ENCODE results near the gene GPHN.

The GPHN gene

GRCh38 chr14:66485029-66485428 lies 22.9 kb upstream of the GPHN start:
- 100% methylated on average over 2 of the region's 3 CpGs for WGBS (ENCODE audit: insufficient coverage, insufficient read length)

DNA sequence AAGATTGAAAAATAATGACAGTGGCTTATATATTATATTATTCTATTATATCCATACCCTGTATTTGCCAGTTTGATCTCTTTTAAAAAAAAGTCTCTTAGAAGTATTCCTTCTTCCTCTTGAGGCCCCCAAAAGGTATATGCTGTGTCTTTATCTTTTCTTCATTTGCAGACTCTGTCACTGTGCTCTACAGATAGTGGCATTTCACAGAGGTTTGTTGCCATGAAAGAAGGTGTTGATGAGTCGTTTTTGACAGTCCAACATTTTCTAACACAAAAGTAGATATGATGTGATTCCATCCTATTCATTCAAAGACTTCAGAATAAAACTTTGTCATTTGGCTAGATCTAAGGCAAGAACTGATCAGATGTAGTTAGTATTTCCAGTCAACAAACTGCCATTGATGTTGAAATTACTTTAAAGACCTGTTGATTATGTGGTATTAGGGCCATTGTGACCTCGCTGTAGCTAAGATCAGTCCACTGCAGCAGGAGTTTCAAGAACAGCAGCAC lies 22.0 kb upstream of the GPHN start, which contains the start of gene CCDC196:
Gene CCDC196 (plus strand): TSS at position 462 of the 512 bp plus-strand sequence. CDS start 132 bp downstream, outside the sequence.
- H3K4me1 ChIP-seq (ENCODE audit: control insufficient read depth, insufficient read depth, low read length): no peaks in the 10 kb centered on the region
- no peak within 1 kb of the TSS for H3K4me3 ChIP-seq (ENCODE audit: low read length)
- H3K27ac ChIP-seq (ENCODE audit: low read length): no peak within 1 kb of the TSS
- no peaks in the 10 kb centered on the region for H3K9me3 ChIP-seq (ENCODE audit: control insufficient read depth, insufficient read depth, low read length)
- no CpG with 5 or more reads among the region's 2 CpGs for WGBS (ENCODE audit: insufficient coverage, insufficient read length)
- H3K27me3 ChIP-seq (ENCODE audit: control insufficient read depth, insufficient read depth, low read length): no peaks in the 10 kb centered on the region
- DNase-seq (ENCODE audit: low read depth, low spot score): no peak
- no peaks in the 10 kb centered on the region for H3K36me3 ChIP-seq (ENCODE audit: control insufficient read depth, insufficient read depth, low read length)

More at GRCh38 chr14:66485029-66485428, 22.9 kb upstream of the GPHN start:
- Histone ChIP-seq H3K4me1 (ENCODE audit: control insufficient read depth, insufficient read depth, low read length) (no peaks in the 10 kb centered on the region), H3K4me3 (ENCODE audit: low read length) (no peak overlapping the region), H3K9me3 (ENCODE audit: control insufficient read depth, insufficient read depth, low read length) (no peaks in the 10 kb centered on the region), H3K27ac (ENCODE audit: low read length) (no peak overlapping the region), H3K36me3 (ENCODE audit: control insufficient read depth, insufficient read depth, low read length) (no peaks in the 10 kb centered on the region), H3K27me3 (ENCODE audit: control insufficient read depth, insufficient read depth, low read length) (no peaks in the 10 kb centered on the region)
- DNase-seq (ENCODE audit: low read depth, low spot score): no peak

- H3K4me3 ChIP-seq (ENCODE audit: low read length): no peak overlapping the region
- DNase-seq (ENCODE audit: low read depth, low spot score): no peak
- WGBS (ENCODE audit: insufficient coverage, insufficient read length): no CpG with 5 or more reads among the region's 2 CpGs
- H3K27ac ChIP-seq (ENCODE audit: low read length): no peak overlapping the region
- H3K9me3 ChIP-seq (ENCODE audit: control insufficient read depth, insufficient read depth, low read length): no peaks in the 10 kb centered on the region
- H3K27me3 ChIP-seq (ENCODE audit: control insufficient read depth, insufficient read depth, low read length): no peaks in the 10 kb centered on the region
- no peaks in the 10 kb centered on the region for H3K36me3 ChIP-seq (ENCODE audit: control insufficient read depth, insufficient read depth, low read length)
- no peaks in the 10 kb centered on the region for H3K4me1 ChIP-seq (ENCODE audit: control insufficient read depth, insufficient read depth, low read length)
These were observed 20.8 kb upstream of the GPHN start for GRCh38 chr14:66487164-66487563.

- H3K36me3 ChIP-seq (ENCODE audit: control insufficient read depth, insufficient read depth, low read length): no peaks in the 10 kb centered on the region
- no CpG with 5 or more reads among the region's 3 CpGs for WGBS (ENCODE audit: insufficient coverage, insufficient read length)
- DNase-seq (ENCODE audit: low read depth, low spot score): no peak
These were observed 17.5 kb upstream of the GPHN start for GRCh38 chr14:66490143-66491111.

DNA sequence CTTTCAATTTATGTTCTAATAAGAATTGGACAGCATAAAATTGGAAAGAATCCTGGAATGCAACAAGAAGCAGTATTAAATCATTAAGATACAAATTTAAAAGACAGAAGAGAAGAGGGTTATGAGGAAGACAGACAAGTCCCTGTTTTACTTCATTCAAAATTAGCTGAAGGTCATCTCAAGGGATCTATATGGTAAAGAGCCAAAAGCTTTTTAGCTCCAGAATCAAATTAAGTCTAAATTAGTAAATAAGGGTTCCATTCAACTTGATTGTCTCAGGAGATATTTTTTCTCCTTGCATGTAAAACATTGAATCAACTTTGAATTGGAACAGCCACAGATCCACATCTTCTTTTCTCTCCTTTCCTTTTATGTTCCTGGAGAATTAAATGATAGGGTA lies 14.2 kb upstream of the GPHN start:
- no peaks in the 10 kb centered on the region for H3K9me3 ChIP-seq (ENCODE audit: control insufficient read depth, insufficient read depth, low read length)
- no peak overlapping the region for H3K27ac ChIP-seq (ENCODE audit: low read length)
- no peak overlapping the region for H3K4me3 ChIP-seq (ENCODE audit: low read length)
- H3K27me3 ChIP-seq (ENCODE audit: control insufficient read depth, insufficient read depth, low read length): no peaks in the 10 kb centered on the region
- no peaks in the 10 kb centered on the region for H3K4me1 ChIP-seq (ENCODE audit: control insufficient read depth, insufficient read depth, low read length)
- no peak for DNase-seq (ENCODE audit: low read depth, low spot score)
- H3K36me3 ChIP-seq (ENCODE audit: control insufficient read depth, insufficient read depth, low read length): no peaks in the 10 kb centered on the region

More at GRCh38 chr14:66490143-66491111, 17.5 kb upstream of the GPHN start:
- no peak overlapping the region for H3K4me3 ChIP-seq (ENCODE audit: low read length)
- no peaks in the 10 kb centered on the region for H3K9me3 ChIP-seq (ENCODE audit: control insufficient read depth, insufficient read depth, low read length)
- no peak overlapping the region for H3K27ac ChIP-seq (ENCODE audit: low read length)
- H3K27me3 ChIP-seq (ENCODE audit: control insufficient read depth, insufficient read depth, low read length): no peaks in the 10 kb centered on the region
- H3K4me1 ChIP-seq (ENCODE audit: control insufficient read depth, insufficient read depth, low read length): no peaks in the 10 kb centered on the region

DNA sequence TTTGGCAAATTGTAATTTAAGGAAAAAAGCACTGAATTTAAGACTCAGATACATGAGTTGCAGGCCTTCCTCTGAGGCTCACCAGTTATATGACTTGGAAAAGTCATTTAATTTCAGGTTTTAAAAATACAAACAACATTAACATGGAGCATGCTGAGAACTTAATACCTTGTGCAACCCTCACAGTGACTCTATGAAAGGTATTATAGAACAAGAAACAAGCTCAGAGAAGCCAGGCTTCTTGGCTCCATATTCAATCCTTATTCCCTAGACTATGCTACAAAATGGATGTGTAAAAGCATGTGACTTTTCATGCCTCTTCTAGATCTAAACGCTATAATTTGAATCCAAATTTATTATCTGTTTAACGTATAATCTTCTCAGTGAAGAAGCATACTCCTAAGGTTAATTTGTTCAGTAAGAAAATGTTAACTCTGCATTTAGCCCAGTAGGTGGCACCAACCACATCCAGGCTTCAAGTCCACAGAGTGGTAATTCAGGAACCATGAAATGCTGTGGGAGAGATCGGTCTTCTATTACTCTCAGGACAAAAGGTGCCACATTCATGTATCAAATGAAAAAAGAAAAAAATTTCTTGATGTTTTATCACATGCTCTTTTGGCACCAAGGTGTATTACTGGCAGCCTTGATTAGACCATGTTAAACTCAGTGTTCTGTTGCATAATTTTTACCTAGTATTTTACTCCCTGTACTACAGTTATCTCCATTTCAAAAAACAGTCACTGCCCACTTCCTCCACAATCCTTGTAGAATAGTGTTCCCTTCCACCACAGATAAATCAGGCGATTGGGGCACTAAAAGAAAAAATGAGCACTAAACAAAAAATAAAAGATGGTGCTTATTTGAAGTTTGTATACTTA lies 12.5 kb upstream of the GPHN start:
- no peak overlapping the region for H3K4me3 ChIP-seq (ENCODE audit: low read length)
- H3K27ac ChIP-seq (ENCODE audit: low read length): no peak overlapping the region
- no peaks in the 10 kb centered on the region for H3K36me3 ChIP-seq (ENCODE audit: control insufficient read depth, insufficient read depth, low read length)
- DNase-seq (ENCODE audit: low read depth, low spot score): no peak
- H3K9me3 ChIP-seq (ENCODE audit: control insufficient read depth, insufficient read depth, low read length): no peaks in the 10 kb centered on the region
- H3K4me1 ChIP-seq (ENCODE audit: control insufficient read depth, insufficient read depth, low read length): no peaks in the 10 kb centered on the region
- H3K27me3 ChIP-seq (ENCODE audit: control insufficient read depth, insufficient read depth, low read length): no peaks in the 10 kb centered on the region
- no CpG with 5 or more reads among the region's 4 CpGs for WGBS (ENCODE audit: insufficient coverage, insufficient read length)

DNA sequence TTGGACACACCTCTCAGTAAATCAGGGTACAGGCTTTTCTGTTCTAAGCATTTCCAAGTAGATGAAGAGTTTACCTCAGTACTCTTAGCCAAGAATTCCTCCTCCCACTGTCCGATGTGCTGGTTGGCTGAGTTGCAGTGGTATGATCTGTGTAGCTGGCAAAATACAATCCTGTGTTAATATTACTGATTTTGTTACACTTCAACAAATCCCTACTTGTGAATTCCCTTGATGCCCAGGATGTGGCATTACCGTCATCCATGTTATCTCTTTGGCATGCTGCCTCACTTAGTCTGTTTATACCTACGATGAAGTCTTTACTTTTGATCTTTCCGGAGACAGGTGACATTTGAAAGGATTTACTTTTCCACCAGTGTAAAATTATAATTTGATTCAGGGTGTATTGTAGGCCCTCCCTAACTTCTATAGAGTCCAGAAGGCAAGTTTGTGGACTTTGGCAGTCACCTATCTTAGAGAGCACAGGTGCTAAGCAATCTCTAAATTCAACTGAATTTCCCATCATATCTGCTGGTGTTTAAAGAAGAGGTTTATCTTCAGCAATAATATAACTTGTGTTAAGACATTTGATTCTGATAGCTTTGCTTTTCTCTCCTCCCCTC lies 11.6 kb upstream of the GPHN start:
- no peak overlapping the region for H3K27ac ChIP-seq (ENCODE audit: low read length)
- WGBS (ENCODE audit: insufficient coverage, insufficient read length): no CpG with 5 or more reads among the region's 4 CpGs
- H3K9me3 ChIP-seq (ENCODE audit: control insufficient read depth, insufficient read depth, low read length): no peaks in the 10 kb centered on the region
- H3K36me3 ChIP-seq (ENCODE audit: control insufficient read depth, insufficient read depth, low read length): no peaks in the 10 kb centered on the region
- H3K27me3 ChIP-seq (ENCODE audit: control insufficient read depth, insufficient read depth, low read length): no peaks in the 10 kb centered on the region
- H3K4me3 ChIP-seq (ENCODE audit: low read length): no peak overlapping the region
- no peak for DNase-seq (ENCODE audit: low read depth, low spot score)
- no peaks in the 10 kb centered on the region for H3K4me1 ChIP-seq (ENCODE audit: control insufficient read depth, insufficient read depth, low read length)

- H3K4me3 ChIP-seq (ENCODE audit: low read length): no peak overlapping the region
- DNase-seq (ENCODE audit: low read depth, low spot score): no peak
- H3K9me3 ChIP-seq (ENCODE audit: control insufficient read depth, insufficient read depth, low read length): no peaks in the 10 kb centered on the region
- no peaks in the 10 kb centered on the region for H3K4me1 ChIP-seq (ENCODE audit: control insufficient read depth, insufficient read depth, low read length)
- WGBS (ENCODE audit: insufficient coverage, insufficient read length): no CpG with 5 or more reads among the region's 2 CpGs
- no peak overlapping the region for H3K27ac ChIP-seq (ENCODE audit: low read length)
- no peaks in the 10 kb centered on the region for H3K36me3 ChIP-seq (ENCODE audit: control insufficient read depth, insufficient read depth, low read length)
- no peaks in the 10 kb centered on the region for H3K27me3 ChIP-seq (ENCODE audit: control insufficient read depth, insufficient read depth, low read length)
These were observed 11.0 kb upstream of the GPHN start for GRCh38 chr14:66496911-66497310.

- WGBS (ENCODE audit: insufficient coverage, insufficient read length): no CpG with 5 or more reads among the region's 3 CpGs
- H3K27me3 ChIP-seq (ENCODE audit: control insufficient read depth, insufficient read depth, low read length): no peaks in the 10 kb centered on the region
- no peak for DNase-seq (ENCODE audit: low read depth, low spot score)
- H3K4me1 ChIP-seq (ENCODE audit: control insufficient read depth, insufficient read depth, low read length): no peaks in the 10 kb centered on the region
- H3K27ac ChIP-seq (ENCODE audit: low read length): no peak overlapping the region
- H3K4me3 ChIP-seq (ENCODE audit: low read length): no peak overlapping the region
- no peaks in the 10 kb centered on the region for H3K36me3 ChIP-seq (ENCODE audit: control insufficient read depth, insufficient read depth, low read length)
- H3K9me3 ChIP-seq (ENCODE audit: control insufficient read depth, insufficient read depth, low read length): no peaks in the 10 kb centered on the region
These were observed 9.6 kb upstream of the GPHN start for GRCh38 chr14:66498311-66498710.

- no peaks in the 10 kb centered on the region for H3K9me3 ChIP-seq (ENCODE audit: control insufficient read depth, insufficient read depth, low read length)
- H3K27me3 ChIP-seq (ENCODE audit: control insufficient read depth, insufficient read depth, low read length): no peaks in the 10 kb centered on the region
- DNase-seq (ENCODE audit: low read depth, low spot score): no peak
- H3K36me3 ChIP-seq (ENCODE audit: control insufficient read depth, insufficient read depth, low read length): no peaks in the 10 kb centered on the region
- WGBS (ENCODE audit: insufficient coverage, insufficient read length): no CpG with 5 or more reads among the region's 4 CpGs
- H3K4me3 ChIP-seq (ENCODE audit: low read length): no peak overlapping the region
- H3K4me1 ChIP-seq (ENCODE audit: control insufficient read depth, insufficient read depth, low read length): no peaks in the 10 kb centered on the region
- H3K27ac ChIP-seq (ENCODE audit: low read length): no peak overlapping the region
These were observed 6.4 kb upstream of the GPHN start for GRCh38 chr14:66501592-66501991.

Data from iPS DF 6.9 (cell line).